ENCODE data around the gene SETD3.

The SETD3 gene

DNA sequence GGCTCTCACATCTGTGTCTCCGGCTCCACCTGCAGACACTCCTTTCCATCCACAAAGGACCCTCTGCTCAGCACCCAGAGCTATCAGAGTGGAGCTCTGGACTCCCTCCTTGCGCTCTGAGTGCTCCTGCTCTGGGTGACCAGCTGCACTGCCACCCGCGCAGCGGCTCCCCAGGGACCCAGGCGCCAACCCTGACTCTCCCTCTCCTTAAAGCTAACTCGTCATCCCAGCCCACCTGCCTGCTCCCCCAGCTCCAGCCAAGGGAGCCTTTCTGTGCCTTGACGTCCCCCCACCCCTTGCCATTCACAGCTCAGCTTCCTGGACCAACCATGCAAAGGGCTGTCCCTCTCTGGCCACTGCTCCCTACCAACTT, 99.0 kb downstream of the SETD3 start:
- Histone ChIP-seq H3K4me3 (ENCODE audit: severe bottlenecking) (no peak overlapping the region), H3K36me3 (ENCODE audit: low read depth) (no peaks in the 10 kb centered on the region), H3K4me1 (ENCODE audit: insufficient read depth, poor library complexity, severe bottlenecking) (peaks cover 14% of the 10 kb centered on the region), H3K9me3 (ENCODE audit: severe bottlenecking) (no peaks in the 10 kb centered on the region), H3K27me3 (ENCODE audit: insufficient read depth, poor library complexity, severe bottlenecking) (peaks cover 4% of the 10 kb centered on the region), H3K27ac (ENCODE audit: poor library complexity, severe bottlenecking) (no peak overlapping the region)
- ATAC-seq (ENCODE audit: low read depth) (no peak), DNase-seq (ENCODE audit: low spot score) (no peak)
- TF ChIP-seq, protein P1, sequence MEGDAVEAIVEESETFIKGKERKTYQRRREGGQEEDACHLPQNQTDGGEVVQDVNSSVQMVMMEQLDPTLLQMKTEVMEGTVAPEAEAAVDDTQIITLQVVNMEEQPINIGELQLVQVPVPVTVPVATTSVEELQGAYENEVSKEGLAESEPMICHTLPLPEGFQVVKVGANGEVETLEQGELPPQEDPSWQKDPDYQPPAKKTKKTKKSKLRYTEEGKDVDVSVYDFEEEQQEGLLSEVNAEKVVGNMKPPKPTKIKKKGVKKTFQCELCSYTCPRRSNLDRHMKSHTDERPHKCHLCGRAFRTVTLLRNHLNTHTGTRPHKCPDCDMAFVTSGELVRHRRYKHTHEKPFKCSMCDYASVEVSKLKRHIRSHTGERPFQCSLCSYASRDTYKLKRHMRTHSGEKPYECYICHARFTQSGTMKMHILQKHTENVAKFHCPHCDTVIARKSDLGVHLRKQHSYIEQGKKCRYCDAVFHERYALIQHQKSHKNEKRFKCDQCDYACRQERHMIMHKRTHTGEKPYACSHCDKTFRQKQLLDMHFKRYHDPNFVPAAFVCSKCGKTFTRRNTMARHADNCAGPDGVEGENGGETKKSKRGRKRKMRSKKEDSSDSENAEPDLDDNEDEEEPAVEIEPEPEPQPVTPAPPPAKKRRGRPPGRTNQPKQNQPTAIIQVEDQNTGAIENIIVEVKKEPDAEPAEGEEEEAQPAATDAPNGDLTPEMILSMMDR (IDR thresholded peaks at IDR 0.05; ENCODE audit: poor library complexity, severe bottlenecking), result no peak

- DNase-seq (ENCODE audit: low spot score), result no peak
- ATAC-seq (ENCODE audit: low read depth), result no peak
- Histone ChIP-seq H3K36me3 (ENCODE audit: low read depth) (no peaks in the 10 kb centered on the region), H3K9me3 (ENCODE audit: severe bottlenecking) (no peaks in the 10 kb centered on the region), H3K4me3 (ENCODE audit: severe bottlenecking) (no peak overlapping the region), H3K27me3 (ENCODE audit: insufficient read depth, poor library complexity, severe bottlenecking) (peaks cover 3% of the 10 kb centered on the region), H3K27ac (ENCODE audit: poor library complexity, severe bottlenecking) (no peak overlapping the region), H3K4me1 (ENCODE audit: insufficient read depth, poor library complexity, severe bottlenecking) (peaks cover 14% of the 10 kb centered on the region)
- TF ChIP-seq, protein P1 (IDR thresholded peaks at IDR 0.05; ENCODE audit: poor library complexity, severe bottlenecking), result no peak
Measured at GRCh38 chr14:99380991-99381687, 99.5 kb downstream of the SETD3 start.

DNA sequence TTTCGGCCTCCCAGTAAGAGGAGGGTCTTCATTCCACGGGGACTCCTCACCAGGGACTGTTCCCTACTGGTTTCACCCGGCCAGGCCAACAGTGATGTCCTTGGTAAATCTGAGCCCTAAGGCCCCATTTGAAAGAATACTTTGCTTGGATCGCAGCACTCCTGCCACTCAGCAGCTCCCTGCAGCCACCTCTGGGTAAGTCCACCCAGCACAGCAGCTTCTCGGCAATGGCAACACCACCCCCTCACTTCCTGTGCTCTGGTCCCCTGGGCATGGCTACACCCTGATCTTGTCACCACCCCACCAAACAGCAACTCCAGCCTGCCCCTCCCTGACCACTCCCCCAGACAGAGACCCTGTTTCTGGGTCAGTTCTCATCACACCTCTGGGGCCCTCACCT, 100.3 kb downstream of the SETD3 start:
- peaks cover under 1% of the 10 kb centered on the region for H3K27me3 ChIP-seq (ENCODE audit: insufficient read depth, poor library complexity, severe bottlenecking)
- no peaks in the 10 kb centered on the region for H3K36me3 ChIP-seq (ENCODE audit: low read depth)
- DNase-seq (ENCODE audit: low spot score) (no peak), ATAC-seq (ENCODE audit: low read depth) (no peak)
- H3K27ac ChIP-seq (ENCODE audit: poor library complexity, severe bottlenecking), result no peak overlapping the region
- no peak overlapping the region for H3K4me3 ChIP-seq (ENCODE audit: severe bottlenecking)
- TF ChIP-seq, protein P1 (IDR thresholded peaks at IDR 0.05; ENCODE audit: poor library complexity, severe bottlenecking), result no peak
- peaks cover 14% of the 10 kb centered on the region for H3K4me1 ChIP-seq (ENCODE audit: insufficient read depth, poor library complexity, severe bottlenecking)
- H3K9me3 ChIP-seq (ENCODE audit: severe bottlenecking), result no peaks in the 10 kb centered on the region

DNA sequence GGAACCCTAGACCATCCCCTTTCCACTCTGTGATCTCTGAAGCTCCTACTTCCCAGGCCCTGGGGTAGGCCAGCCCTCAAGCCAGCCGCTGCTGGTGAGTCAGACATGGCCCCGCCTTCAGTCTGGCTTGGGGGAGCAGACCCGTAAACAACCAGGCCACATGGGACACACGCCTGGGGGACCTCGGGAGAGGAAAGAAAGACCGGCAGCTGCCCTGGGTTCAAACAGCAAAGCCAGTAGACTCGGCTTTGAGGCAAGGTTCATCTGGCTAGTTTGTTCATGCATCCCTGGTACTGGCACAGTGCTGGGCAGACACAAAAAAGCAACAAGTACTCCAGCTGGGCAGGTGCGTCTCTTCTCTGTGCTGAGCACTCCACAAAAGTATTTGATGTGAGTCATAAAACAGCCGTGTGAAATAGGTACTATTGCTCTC, 101.9 kb downstream of the SETD3 start:
- ATAC-seq (ENCODE audit: low read depth) (peak; percentile 92), DNase-seq (ENCODE audit: low spot score) (no peak)

DNA sequence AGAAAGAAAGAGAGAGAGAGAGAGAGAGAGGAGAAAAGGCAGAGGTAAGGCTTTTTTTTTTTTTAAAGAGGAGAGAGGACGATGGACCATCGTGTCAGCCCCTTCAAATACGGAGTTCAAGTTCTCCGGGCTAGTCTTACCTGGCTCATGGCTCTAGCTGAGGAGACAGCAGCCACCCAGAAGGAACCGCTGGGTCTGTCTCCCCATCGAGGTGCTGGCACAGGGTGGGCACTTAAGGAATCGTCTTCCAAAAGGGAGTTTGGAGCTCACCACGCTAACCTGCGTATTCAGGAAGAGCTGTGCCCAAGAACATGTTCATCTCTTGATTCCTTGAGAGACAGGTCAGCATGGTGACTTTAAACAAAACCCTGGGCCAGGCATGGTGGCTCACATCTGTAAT, 102.7 kb downstream of the SETD3 start:
- Histone ChIP-seq H3K9me3 (ENCODE audit: severe bottlenecking) (no peaks in the 10 kb centered on the region), H3K4me1 (ENCODE audit: insufficient read depth, poor library complexity, severe bottlenecking) (peaks cover 8% of the 10 kb centered on the region), H3K27ac (ENCODE audit: poor library complexity, severe bottlenecking) (peak overlapping the region; percentile 38), H3K36me3 (ENCODE audit: low read depth) (no peaks in the 10 kb centered on the region), H3K27me3 (ENCODE audit: insufficient read depth, poor library complexity, severe bottlenecking) (no peaks in the 10 kb centered on the region), H3K4me3 (ENCODE audit: severe bottlenecking) (no peak overlapping the region)
- ATAC-seq (ENCODE audit: low read depth), result no peak
- DNase-seq (ENCODE audit: low spot score), result no peak
- TF ChIP-seq, protein P1 (IDR thresholded peaks at IDR 0.05; ENCODE audit: poor library complexity, severe bottlenecking), result no peak

More for the DNA sequence above, 101.9 kb downstream of the SETD3 start:
- no peaks in the 10 kb centered on the region for H3K36me3 ChIP-seq (ENCODE audit: low read depth)
- TF ChIP-seq, protein P1 (IDR thresholded peaks at IDR 0.05; ENCODE audit: poor library complexity, severe bottlenecking), result no peak
- no peak overlapping the region for H3K4me3 ChIP-seq (ENCODE audit: severe bottlenecking)
- peaks cover 14% of the 10 kb centered on the region for H3K4me1 ChIP-seq (ENCODE audit: insufficient read depth, poor library complexity, severe bottlenecking)
- H3K9me3 ChIP-seq (ENCODE audit: severe bottlenecking), result no peaks in the 10 kb centered on the region
- H3K27me3 ChIP-seq (ENCODE audit: insufficient read depth, poor library complexity, severe bottlenecking), result no peaks in the 10 kb centered on the region
- H3K27ac ChIP-seq (ENCODE audit: poor library complexity, severe bottlenecking), result peak overlapping the region; percentile 38
